Measurements from ENCODE around the gene GNAS. TPM values are rescaled to one million over a fixed set of nuclear protein-coding genes. Genes with fewer than 3 reads are reported as not detected.

Gene GNAS
- total RNA-seq, 2 experiments from 2014 or later = 658 to 692 TPM

GRCh38 chr20:58864346-58864745 lies 11.8 kb downstream of the GNAS start:
- POLR2A ChIA-PET = no interaction called here
- peaks cover 9% of the 10 kb centered on the region for H3K27me3 Mint-ChIP-seq
- intact Hi-C loops (cut with micrococcal nuclease) = no loop called here

DNA sequence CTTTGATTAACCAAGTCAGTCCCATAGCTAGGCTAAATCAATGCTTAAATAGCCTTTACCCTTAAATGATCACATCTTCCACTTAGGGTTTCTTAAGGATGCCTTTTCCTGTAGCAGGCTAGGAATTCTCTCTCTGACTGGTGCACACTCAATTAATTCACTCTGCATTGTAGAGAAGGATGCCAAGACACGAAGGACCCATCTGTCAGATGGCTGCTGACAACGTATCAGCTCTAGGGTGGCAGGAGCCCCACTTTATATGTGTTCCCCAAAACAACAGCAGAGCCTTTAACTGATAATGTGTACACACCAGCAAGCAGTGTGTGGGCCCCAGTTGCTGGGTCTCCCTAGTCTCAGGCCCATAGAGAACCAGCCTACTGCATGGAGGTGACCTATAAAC lies 13.3 kb downstream of the GNAS start:
- CTCF ChIA-PET = no interaction called here
- POLR2A ChIA-PET = no interaction called here
- no peak overlapping the region for H3K4me3 Mint-ChIP-seq
- peaks cover 8% of the 10 kb centered on the region for H3K4me1 Mint-ChIP-seq (ENCODE audit: low read depth)
- no peak overlapping the region for H3K27ac Mint-ChIP-seq
- no peaks in the 10 kb centered on the region for H3K9me3 Mint-ChIP-seq
- H3K36me3 Mint-ChIP-seq = no peaks in the 10 kb centered on the region
- peaks cover 9% of the 10 kb centered on the region for H3K27me3 Mint-ChIP-seq
- DNase-seq = no peak
- intact Hi-C loops (cut with micrococcal nuclease) = no loop called here

More at GRCh38 chr20:58864346-58864745, 11.8 kb downstream of the GNAS start:
- CTCF ChIA-PET = interaction anchor here (0.6 to 2.1 kb wide), 6 partner anchors 12 to 631 kb away, joined by 3 to 10 read pairs (median 4); partner anchors contain the start of gene GNAS
- Mint-ChIP-seq H3K9me3 (no peaks in the 10 kb centered on the region), H3K27ac (no peak overlapping the region), H3K36me3 (no peaks in the 10 kb centered on the region), H3K4me1 (ENCODE audit: low read depth) (no peaks in the 10 kb centered on the region), H3K4me3 (no peak overlapping the region)
- DNase-seq = no peak

DNA sequence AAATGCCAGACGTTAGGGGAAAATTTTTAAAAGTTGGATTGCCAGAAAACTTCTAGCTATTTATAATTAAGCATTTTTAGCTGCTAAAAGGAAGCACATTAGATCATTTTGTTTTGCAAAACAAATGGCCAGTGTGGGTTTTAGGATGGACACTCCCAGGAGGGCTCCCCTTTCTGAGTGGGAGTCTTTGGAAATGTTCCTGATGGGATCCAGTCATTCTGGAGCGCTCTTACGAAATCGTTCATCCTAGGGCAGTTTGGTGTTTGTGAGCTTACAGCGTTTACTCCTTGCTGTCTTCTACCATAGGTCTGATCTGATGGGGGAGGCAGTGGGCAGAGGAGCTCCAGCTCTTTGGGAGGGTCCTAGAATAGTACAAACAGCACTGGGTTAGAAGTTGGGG lies 14.7 kb downstream of the GNAS start:
- Mint-ChIP-seq H3K4me3 (no peak overlapping the region), H3K9me3 (no peaks in the 10 kb centered on the region), H3K27me3 (peaks cover 3% of the 10 kb centered on the region), H3K4me1 (ENCODE audit: low read depth) (peaks cover 9% of the 10 kb centered on the region), H3K27ac (no peak overlapping the region), H3K36me3 (no peaks in the 10 kb centered on the region)
- DNase-seq = no peak
- ChIA-PET POLR2A (interaction anchor here (0.9 kb wide), 1 partner anchor 216 kb away, joined by 3 read pairs; the partner anchor contains the start of gene STX16), CTCF (interaction anchor here (0.5 to 2.0 kb wide), 8 partner anchors 14 to 385 kb away, joined by 3 to 8 read pairs (median 3); partner anchors contain the start of gene GNAS)
- intact Hi-C loops (cut with micrococcal nuclease) = no loop called here

- DNase-seq = no peak
- intact Hi-C loops (cut with micrococcal nuclease) = no loop called here
- Mint-ChIP-seq H3K9me3 (no peaks in the 10 kb centered on the region), H3K4me3 (no peak overlapping the region), H3K4me1 (ENCODE audit: low read depth) (peaks cover 9% of the 10 kb centered on the region), H3K36me3 (no peaks in the 10 kb centered on the region), H3K27me3 (peaks cover 2% of the 10 kb centered on the region), H3K27ac (no peak overlapping the region)
- ChIA-PET POLR2A (no interaction called here), CTCF (interaction anchor here (1.6 to 1.8 kb wide), 2 partner anchors 31 to 70 kb away, joined by 4 to 5 read pairs; no protein-coding TSS in a partner anchor)
These were observed 16.3 kb downstream of the GNAS start for GRCh38 chr20:58868795-58869194.

GRCh38 chr20:58869662-58870227 lies 17.2 kb downstream of the GNAS start:
- Mint-ChIP-seq H3K27ac (no peak overlapping the region), H3K4me3 (no peak overlapping the region), H3K9me3 (no peaks in the 10 kb centered on the region), H3K36me3 (no peaks in the 10 kb centered on the region), H3K27me3 (peaks cover 2% of the 10 kb centered on the region), H3K4me1 (ENCODE audit: low read depth) (peaks cover 9% of the 10 kb centered on the region)
- POLR2A ChIA-PET = no interaction called here
- DNase-seq = no peak
- CTCF ChIA-PET = interaction anchor here (0.7 to 2.1 kb wide), 26 partner anchors 10 to 586 kb away, joined by 3 to 14 read pairs (median 4); partner anchors contain the start of gene ATP5F1E
- intact Hi-C loops (cut with micrococcal nuclease) = loop anchor here (1.0 to 5.0 kb wide), 4 partner anchors 353 to 628 kb away; no protein-coding TSS in a partner anchor

DNA sequence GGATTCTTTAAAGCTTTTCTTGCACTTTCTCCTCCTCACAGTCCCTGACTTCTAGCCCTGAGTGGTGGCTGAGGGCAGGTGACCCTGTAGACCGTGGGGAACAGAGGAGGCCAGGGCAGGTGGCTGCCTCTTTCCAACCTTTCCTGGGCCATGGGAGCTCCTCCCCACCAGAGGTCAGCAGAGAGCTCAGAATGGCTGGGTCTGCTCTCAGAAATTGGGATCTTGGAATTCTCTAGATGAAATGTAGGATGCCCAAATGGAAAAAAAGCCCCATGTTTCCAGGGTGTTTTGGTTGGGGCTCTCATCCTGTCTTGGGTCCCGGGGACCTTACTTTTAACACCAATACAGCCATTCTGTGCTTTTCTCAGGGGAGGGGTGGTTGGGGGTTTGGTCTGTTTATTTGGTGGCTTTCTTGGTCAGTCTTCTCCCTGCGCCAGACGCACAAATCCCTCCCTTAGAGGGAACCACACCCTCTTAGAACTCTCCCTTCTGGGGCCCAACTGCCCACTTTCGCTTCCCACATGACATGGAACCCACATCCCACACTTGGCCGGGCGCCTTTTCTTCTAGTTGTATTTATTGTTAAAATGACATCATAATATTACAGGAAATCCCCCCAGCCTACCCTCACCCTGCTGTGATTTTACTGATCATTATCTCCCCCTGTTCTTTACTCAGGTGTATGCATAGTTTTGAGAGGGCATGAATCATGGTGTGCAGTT lies 17.9 kb downstream of the GNAS start:
- intact Hi-C loops (cut with micrococcal nuclease) = loop anchor here (1.0 to 5.0 kb wide), 4 partner anchors 352 to 627 kb away; no protein-coding TSS in a partner anchor
- ChIA-PET CTCF (interaction anchor here (0.7 to 2.1 kb wide), 28 partner anchors 10 to 585 kb away, joined by 3 to 14 read pairs (median 4); partner anchors contain the start of gene ATP5F1E), POLR2A (no interaction called here)
- H3K36me3 Mint-ChIP-seq = no peaks in the 10 kb centered on the region
- DNase-seq = peak; percentile 64
- no peaks in the 10 kb centered on the region for H3K9me3 Mint-ChIP-seq
- peaks cover 2% of the 10 kb centered on the region for H3K27me3 Mint-ChIP-seq
- peaks cover 9% of the 10 kb centered on the region for H3K4me1 Mint-ChIP-seq (ENCODE audit: low read depth)
- H3K27ac Mint-ChIP-seq = no peak overlapping the region
- no peak overlapping the region for H3K4me3 Mint-ChIP-seq

GRCh38 chr20:58871533-58872102 lies 19.1 kb downstream of the GNAS start:
- CTCF ChIA-PET = interaction anchor here (1.2 to 2.1 kb wide), 4 partner anchors 11 to 534 kb away, joined by 3 to 9 read pairs (median 4); no protein-coding TSS in a partner anchor
- H3K9me3 Mint-ChIP-seq = no peaks in the 10 kb centered on the region
- H3K4me1 Mint-ChIP-seq (ENCODE audit: low read depth) = peaks cover 9% of the 10 kb centered on the region
- no peak overlapping the region for H3K4me3 Mint-ChIP-seq
- H3K36me3 Mint-ChIP-seq = no peaks in the 10 kb centered on the region
- H3K27ac Mint-ChIP-seq = no peak overlapping the region
- no peak for DNase-seq
- POLR2A ChIA-PET = no interaction called here
- intact Hi-C loops (cut with micrococcal nuclease) = loop anchor here (2.0 to 5.0 kb wide), 3 partner anchors 351 to 626 kb away; no protein-coding TSS in a partner anchor
- peaks cover 2% of the 10 kb centered on the region for H3K27me3 Mint-ChIP-seq

GRCh38 chr20:58874469-58874868 lies 22.0 kb downstream of the GNAS start:
- Mint-ChIP-seq H3K4me3 (no peak overlapping the region), H3K4me1 (ENCODE audit: low read depth) (peaks cover 23% of the 10 kb centered on the region), H3K36me3 (no peaks in the 10 kb centered on the region), H3K27ac (no peak overlapping the region), H3K27me3 (no peaks in the 10 kb centered on the region), H3K9me3 (no peaks in the 10 kb centered on the region)
- intact Hi-C loops (cut with micrococcal nuclease) = loop anchor here (5.0 kb wide), 1 partner anchor 623 kb away; no protein-coding TSS in a partner anchor
- POLR2A ChIA-PET = no interaction called here
- DNase-seq = no peak
- CTCF ChIA-PET = interaction anchor here (0.8 kb wide), 1 partner anchor 333 kb away, joined by 4 read pairs; no protein-coding TSS in a partner anchor

GRCh38 chr20:58875111-58875510 lies 22.6 kb downstream of the GNAS start:
- Mint-ChIP-seq H3K9me3 (no peaks in the 10 kb centered on the region), H3K27ac (no peak overlapping the region), H3K27me3 (no peaks in the 10 kb centered on the region), H3K36me3 (no peaks in the 10 kb centered on the region), H3K4me1 (ENCODE audit: low read depth) (peaks cover 22% of the 10 kb centered on the region), H3K4me3 (no peak overlapping the region)
- intact Hi-C loops (cut with micrococcal nuclease) = no loop called here
- DNase-seq = no peak
- POLR2A ChIA-PET = no interaction called here
- CTCF ChIA-PET = interaction anchor here (0.8 kb wide), 1 partner anchor 333 kb away, joined by 4 read pairs; no protein-coding TSS in a partner anchor

DNA sequence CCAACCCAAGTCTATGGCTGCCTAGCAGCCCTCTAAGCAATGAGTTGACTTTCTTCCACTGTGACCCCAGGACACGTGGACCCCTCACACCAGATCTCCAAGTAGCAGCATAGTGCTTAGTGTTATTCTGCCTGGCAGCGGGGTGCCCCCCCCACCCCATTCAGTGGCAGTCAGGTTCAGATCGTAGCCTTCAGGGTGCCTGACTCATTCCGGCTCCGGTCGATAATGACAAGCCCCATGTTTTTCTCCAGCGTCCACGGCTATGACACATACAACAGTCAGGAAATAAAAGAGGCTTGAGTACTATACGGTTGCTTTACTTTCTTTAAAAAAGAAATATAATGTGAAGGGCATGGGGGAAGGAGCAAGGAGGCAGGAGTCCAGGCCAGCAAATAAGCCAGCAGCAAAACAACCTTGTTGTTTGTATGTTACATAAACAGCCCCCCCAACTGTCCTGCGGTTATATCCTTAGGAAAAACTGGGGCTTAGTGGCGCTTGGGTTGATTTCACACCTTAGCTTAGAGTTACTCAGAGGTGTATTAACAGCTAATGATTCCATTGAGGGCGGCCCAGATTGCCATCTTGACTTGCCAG lies 23.1 kb downstream of the GNAS start:
- ChIA-PET CTCF (interaction anchor here (1.3 kb wide), 1 partner anchor 332 kb away, joined by 3 read pairs; no protein-coding TSS in a partner anchor), POLR2A (no interaction called here)
- H3K4me1 Mint-ChIP-seq (ENCODE audit: low read depth) = peaks cover 17% of the 10 kb centered on the region
- intact Hi-C loops (cut with micrococcal nuclease) = no loop called here
- H3K4me3 Mint-ChIP-seq = no peak overlapping the region
- no peaks in the 10 kb centered on the region for H3K9me3 Mint-ChIP-seq
- H3K27ac Mint-ChIP-seq = no peak overlapping the region
- no peaks in the 10 kb centered on the region for H3K27me3 Mint-ChIP-seq
- no peaks in the 10 kb centered on the region for H3K36me3 Mint-ChIP-seq
- DNase-seq = no peak

DNA sequence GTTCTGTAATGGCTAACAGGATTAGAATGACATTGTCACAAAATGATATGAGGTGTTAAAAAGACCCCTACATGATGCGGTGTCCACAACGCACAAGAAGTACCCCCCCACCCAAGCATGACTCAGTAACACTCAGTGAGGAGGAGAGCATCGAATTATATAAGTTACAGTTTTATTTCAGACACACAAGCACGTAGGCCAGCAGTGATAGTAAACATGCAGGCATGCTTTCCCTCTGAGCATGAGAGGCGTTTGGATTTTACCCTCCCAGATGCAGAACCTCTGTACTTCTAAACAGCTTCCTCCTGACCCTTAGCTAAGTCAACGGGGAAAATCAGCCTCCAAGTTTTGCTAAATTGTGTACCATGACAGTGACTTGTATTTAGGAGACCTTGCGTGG lies 23.9 kb downstream of the GNAS start:
- no peaks in the 10 kb centered on the region for H3K9me3 Mint-ChIP-seq
- DNase-seq = no peak
- H3K27ac Mint-ChIP-seq = no peak overlapping the region
- H3K27me3 Mint-ChIP-seq = no peaks in the 10 kb centered on the region
- CTCF ChIA-PET = interaction anchor here (0.7 to 1.3 kb wide), 2 partner anchors 63 to 331 kb away, joined by 3 read pairs; no protein-coding TSS in a partner anchor
- intact Hi-C loops (cut with micrococcal nuclease) = no loop called here
- H3K4me3 Mint-ChIP-seq = no peak overlapping the region
- H3K36me3 Mint-ChIP-seq = no peaks in the 10 kb centered on the region
- peaks cover 13% of the 10 kb centered on the region for H3K4me1 Mint-ChIP-seq (ENCODE audit: low read depth)
- POLR2A ChIA-PET = no interaction called here

All from activated CD4-positive, alpha-beta memory T cell treated with anti-CD3 and anti-CD28 coated beads for 36 hours (primary cell).